ENCODE results near the gene NDUFAF2. TPM values are rescaled to one million over a fixed set of nuclear protein-coding genes. Genes with fewer than 3 reads are reported as not detected.

NDUFAF2 gene
- total RNA-seq, 1 donor from 2014 or later, result 20.0 TPM

- intact Hi-C loops (cut with DNase I), result no loop called here
- Histone ChIP-seq H3K4me1 (peaks cover 26% of the 10 kb centered on the region), H3K27ac (peak within 1 kb of the TSS; percentile 92), H3K4me3 (peak within 1 kb of the TSS; percentile 74), H3K9me3 (no peaks in the 10 kb centered on the region), H3K36me3 (peaks cover 22% of the 10 kb centered on the region), H3K27me3 (ENCODE audit: low read depth) (no peaks in the 10 kb centered on the region)
- ATAC-seq (peak; percentile 97 to 98), DNase-seq (peak; percentile 96)
- TF ChIP-seq, protein P1, sequence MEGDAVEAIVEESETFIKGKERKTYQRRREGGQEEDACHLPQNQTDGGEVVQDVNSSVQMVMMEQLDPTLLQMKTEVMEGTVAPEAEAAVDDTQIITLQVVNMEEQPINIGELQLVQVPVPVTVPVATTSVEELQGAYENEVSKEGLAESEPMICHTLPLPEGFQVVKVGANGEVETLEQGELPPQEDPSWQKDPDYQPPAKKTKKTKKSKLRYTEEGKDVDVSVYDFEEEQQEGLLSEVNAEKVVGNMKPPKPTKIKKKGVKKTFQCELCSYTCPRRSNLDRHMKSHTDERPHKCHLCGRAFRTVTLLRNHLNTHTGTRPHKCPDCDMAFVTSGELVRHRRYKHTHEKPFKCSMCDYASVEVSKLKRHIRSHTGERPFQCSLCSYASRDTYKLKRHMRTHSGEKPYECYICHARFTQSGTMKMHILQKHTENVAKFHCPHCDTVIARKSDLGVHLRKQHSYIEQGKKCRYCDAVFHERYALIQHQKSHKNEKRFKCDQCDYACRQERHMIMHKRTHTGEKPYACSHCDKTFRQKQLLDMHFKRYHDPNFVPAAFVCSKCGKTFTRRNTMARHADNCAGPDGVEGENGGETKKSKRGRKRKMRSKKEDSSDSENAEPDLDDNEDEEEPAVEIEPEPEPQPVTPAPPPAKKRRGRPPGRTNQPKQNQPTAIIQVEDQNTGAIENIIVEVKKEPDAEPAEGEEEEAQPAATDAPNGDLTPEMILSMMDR (IDR thresholded peaks at IDR 0.05), result no peak
These were observed 217.2 kb downstream of the NDUFAF2 start, which contains the start of gene SMIM15 for GRCh38 chr5:61162010-61162831. Gene SMIM15 (minus strand): TSS chr5:61162468. CDS start chr5:61160171, 2,297 bp downstream.

- TF ChIP-seq, protein P1 (IDR thresholded peaks at IDR 0.05), result no peak
- intact Hi-C loops (cut with DNase I), result no loop called here
- Histone ChIP-seq H3K9me3 (no peaks in the 10 kb centered on the region), H3K4me1 (peaks cover 26% of the 10 kb centered on the region), H3K27me3 (ENCODE audit: low read depth) (no peaks in the 10 kb centered on the region), H3K36me3 (peaks cover 22% of the 10 kb centered on the region), H3K27ac (peak overlapping the region; percentile 92), H3K4me3 (peak overlapping the region; percentile 74)
- DNase-seq, result no peak
- ATAC-seq, result peak; percentile 33 to 43
These were observed 218.0 kb downstream of the NDUFAF2 start for GRCh38 chr5:61162832-61163567.

- H3K27ac ChIP-seq, result no peak overlapping the region
- ATAC-seq (no peak), DNase-seq (no peak)
- intact Hi-C loops (cut with DNase I), result no loop called here
- H3K9me3 ChIP-seq, result no peaks in the 10 kb centered on the region
- peaks cover 26% of the 10 kb centered on the region for H3K4me1 ChIP-seq
- peak overlapping the region; percentile 74 for H3K4me3 ChIP-seq
- peaks cover 18% of the 10 kb centered on the region for H3K36me3 ChIP-seq
- no peaks in the 10 kb centered on the region for H3K27me3 ChIP-seq (ENCODE audit: low read depth)
- TF ChIP-seq, protein P1 (IDR thresholded peaks at IDR 0.05), result no peak
These were observed 218.9 kb downstream of the NDUFAF2 start for GRCh38 chr5:61163905-61164304.

- Histone ChIP-seq H3K4me1 (peaks cover 10% of the 10 kb centered on the region), H3K27ac (no peak overlapping the region), H3K9me3 (no peaks in the 10 kb centered on the region), H3K36me3 (no peaks in the 10 kb centered on the region), H3K27me3 (ENCODE audit: low read depth) (no peaks in the 10 kb centered on the region), H3K4me3 (no peak overlapping the region)
- TF ChIP-seq, protein P1 (IDR thresholded peaks at IDR 0.05), result peak; percentile 33
- intact Hi-C loops (cut with DNase I), result no loop called here
- ATAC-seq (no peak), DNase-seq (no peak)
These were observed 222.4 kb downstream of the NDUFAF2 start for GRCh38 chr5:61167382-61167781.

GRCh38 chr5:61168951-61169350 lies 223.9 kb downstream of the NDUFAF2 start:
- Histone ChIP-seq H3K9me3 (no peaks in the 10 kb centered on the region), H3K4me3 (no peak overlapping the region), H3K27ac (no peak overlapping the region), H3K27me3 (ENCODE audit: low read depth) (no peaks in the 10 kb centered on the region), H3K4me1 (peaks cover under 1% of the 10 kb centered on the region), H3K36me3 (no peaks in the 10 kb centered on the region)
- intact Hi-C loops (cut with DNase I), result no loop called here
- no peak for DNase-seq
- no peak for ATAC-seq
- TF ChIP-seq, protein P1 (IDR thresholded peaks at IDR 0.05), result no peak
